HG03558 (cell line): Measurements from ENCODE around the gene KCNA3.

Source experiments
- ATAC-seq: cut with Tn5 transposase; IDR thresholded peaks from one replicate; pipeline ENCODE4 v1.9.1; 2021; ENCODE audit warnings: moderate number of reproducible peaks; ENCODE audit not compliant: unreplicated experiment; ENCODE audit errors: extremely low read depth

The KCNA3 gene

GRCh38 chr1:110674337-110675059, at the start of gene KCNA3:
Gene KCNA3 (minus strand): TSS chr1:110674940. CDS start chr1:110674809, 131 bp downstream.
- ATAC-seq, result no peak

- no peak for ATAC-seq
Observed at GRCh38 chr1:110722807-110723206, 48.1 kb upstream of the KCNA3 start.

- ATAC-seq, result no peak
Observed at GRCh38 chr1:110719908-110720307, 45.2 kb upstream of the KCNA3 start.

- ATAC-seq, result no peak
Observed at GRCh38 chr1:110718452-110718851, 43.7 kb upstream of the KCNA3 start.

- ATAC-seq, result no peak
Observed at GRCh38 chr1:110717179-110717578, 42.4 kb upstream of the KCNA3 start.

GRCh38 chr1:110714374-110714995, 39.7 kb upstream of the KCNA3 start:
- ATAC-seq, result no peak

GRCh38 chr1:110713221-110713620, 38.5 kb upstream of the KCNA3 start:
- ATAC-seq, result no peak

GRCh38 chr1:110710314-110710713, 35.6 kb upstream of the KCNA3 start:
- no peak for ATAC-seq

- no peak for ATAC-seq
Observed at GRCh38 chr1:110708974-110709440, 34.3 kb upstream of the KCNA3 start.

GRCh38 chr1:110707232-110707631, 32.5 kb upstream of the KCNA3 start:
- ATAC-seq, result no peak

- ATAC-seq, result no peak
Observed at GRCh38 chr1:110706621-110707020, 31.9 kb upstream of the KCNA3 start.

- no peak for ATAC-seq
Observed at GRCh38 chr1:110702260-110702659, 27.5 kb upstream of the KCNA3 start.

GRCh38 chr1:110700767-110701166, 26.0 kb upstream of the KCNA3 start:
- ATAC-seq, result no peak

GRCh38 chr1:110697606-110698005, 22.9 kb upstream of the KCNA3 start:
- no peak for ATAC-seq

GRCh38 chr1:110696818-110697217, 22.1 kb upstream of the KCNA3 start:
- ATAC-seq, result no peak

- no peak for ATAC-seq
Observed at GRCh38 chr1:110690709-110691365, 16.1 kb upstream of the KCNA3 start.

- no peak for ATAC-seq
Observed at GRCh38 chr1:110689868-110690267, 15.1 kb upstream of the KCNA3 start.

GRCh38 chr1:110688514-110688913, 13.8 kb upstream of the KCNA3 start:
- no peak for ATAC-seq

GRCh38 chr1:110687250-110687649, 12.5 kb upstream of the KCNA3 start:
- no peak for ATAC-seq

GRCh38 chr1:110686188-110686587, 11.4 kb upstream of the KCNA3 start:
- ATAC-seq, result no peak

GRCh38 chr1:110684491-110684890, 9.8 kb upstream of the KCNA3 start:
- no peak for ATAC-seq
